IMR-90 (cell line): ENCODE measurements around the gene NRF1. TPM values are rescaled to one million over a fixed set of nuclear protein-coding genes. Genes with fewer than 3 reads are reported as not detected.

ENCODE experiments used
- ATAC-seq: fragments of 200-7000 bp; cut with Tn5 transposase; 2 replicates; pipeline ENCODE4 v1.9.1; 2020; ENCODE audit warnings: low read depth, mild to moderate bottlenecking, moderate library complexity
- BruUV-seq: library from RNA; stranded (reverse); fragments of 400-500 nt; replicated peaks from 2 replicates; lab custom pipeline; 2021; lab: Mats Ljungman, UMichigan
- CTCF ChIA-PET: fragments of 300-600 bp; formaldehyde crosslinking; extraction: SDS; loops from one replicate; lab custom pipeline; 2021; ENCODE audit warnings: antibody characterized with exemption; lab: Yijun Ruan, JAX
- POLR2A ChIA-PET: fragments of 300-600 bp; sonication (Branson Sonifier 250); formaldehyde crosslinking; loops from one replicate; lab custom pipeline; 2022; ENCODE audit warnings: antibody characterized with exemption; ENCODE audit not compliant: unreplicated experiment; lab: Charles Lee
- DNase-seq: peaks from one replicate; pipeline ENCODE4 v3.0.0; 2013
- H2AFZ ChIP-seq: replicated peaks from 2 replicates; pipeline ENCODE3; 2013; ENCODE audit warnings: low read length, mild to moderate bottlenecking; ENCODE audit not compliant: poor library complexity
- H2AK5ac ChIP-seq: 2 replicates; pipeline ENCODE4 v1.6.1; 2013; ENCODE audit warnings: low read depth, low read length, inconsistent platforms
- H2AK9ac ChIP-seq: replicated peaks from 2 replicates; pipeline ENCODE3; 2013; ENCODE audit warnings: mild to moderate bottlenecking, low read depth, low read length, moderate library complexity; ENCODE audit not compliant: poor library complexity
- H2BK120ac ChIP-seq: 2 replicates; pipeline ENCODE4 v1.6.1; 2013; ENCODE audit warnings: low read depth, low read length, inconsistent platforms
- H2BK15ac ChIP-seq: 3 replicates; pipeline ENCODE4 v1.6.1; 2013; ENCODE audit warnings: low read depth, low read length, inconsistent platforms
- H2BK20ac ChIP-seq: 2 replicates; pipeline ENCODE4 v1.6.1; 2013; ENCODE audit warnings: low read depth, mild to moderate bottlenecking, inconsistent platforms, low read length, moderate library complexity
- H2BK5ac ChIP-seq: 2 replicates; pipeline ENCODE4 v1.6.1; 2013; ENCODE audit warnings: mild to moderate bottlenecking, low read depth, low read length, inconsistent platforms; ENCODE audit not compliant: poor library complexity, severe bottlenecking
- H3K14ac ChIP-seq: replicated peaks from 2 replicates; pipeline ENCODE4 v1.6.1; 2013; ENCODE audit warnings: low read depth, low read length, inconsistent platforms
- H3K18ac ChIP-seq: 2 replicates; pipeline ENCODE4 v1.6.1; 2013; ENCODE audit warnings: low read depth, low read length, control low read depth
- H3K23ac ChIP-seq: 2 replicates; pipeline ENCODE4 v1.6.1; 2013; ENCODE audit warnings: low read depth, low read length, inconsistent platforms
- H3K27ac ChIP-seq: 2 replicates; pipeline ENCODE4 v1.5.1; 2013; ENCODE audit warnings: mild to moderate bottlenecking, control low read depth, low read length; ENCODE audit not compliant: insufficient read depth
- H3K27me3 ChIP-seq: 2 replicates; pipeline ENCODE4 v1.6.1; 2013; ENCODE audit warnings: low read length; ENCODE audit not compliant: control insufficient read depth, insufficient read depth
- H3K36me3 ChIP-seq: 2 replicates; pipeline ENCODE4 v1.6.1; 2013; ENCODE audit warnings: low read length, mixed read lengths; ENCODE audit not compliant: control insufficient read depth, insufficient read depth
- H3K4ac ChIP-seq: 2 replicates; pipeline ENCODE4 v1.6.1; 2013; ENCODE audit warnings: low read depth, low read length, inconsistent platforms
- H3K4me1 ChIP-seq: 2 replicates; pipeline ENCODE4 v1.6.1; 2013; ENCODE audit warnings: low read length, mixed read lengths; ENCODE audit not compliant: control insufficient read depth, insufficient read depth
- H3K4me2 ChIP-seq: 2 replicates; pipeline ENCODE4 v1.6.1; 2013; ENCODE audit warnings: low read depth, mild to moderate bottlenecking, control low read depth, low read length, moderate library complexity
- H3K4me3 ChIP-seq: 2 replicates; pipeline ENCODE4 v1.5.1; 2013; ENCODE audit warnings: low read depth, mild to moderate bottlenecking, control low read depth, low read length, moderate library complexity; ENCODE audit not compliant: insufficient read depth
- H3K56ac ChIP-seq: 2 replicates; pipeline ENCODE4 v1.6.1; 2013; ENCODE audit warnings: low read length, inconsistent platforms; ENCODE audit not compliant: insufficient read depth; ENCODE audit errors: extremely low read depth
- H3K79me1 ChIP-seq, 2 experiments: 2 replicates each; pipeline ENCODE4 v1.6.1; 2013; ENCODE audit warnings: low read length in 2 of 2, inconsistent platforms in 1 of 2, low read depth in 1 of 2
- H3K9ac ChIP-seq: 2 replicates; pipeline ENCODE4 v1.6.1; 2013; ENCODE audit warnings: low read depth, low read length, control low read depth
- H3K9me1 ChIP-seq: 2 replicates; pipeline ENCODE4 v1.6.1; 2013; ENCODE audit warnings: low read length, inconsistent platforms; ENCODE audit not compliant: insufficient read depth
- H3K9me3 ChIP-seq: 2 replicates; pipeline ENCODE4 v1.6.1; 2013; ENCODE audit warnings: low read length; ENCODE audit not compliant: control insufficient read depth, insufficient read depth
- H4K20me1 ChIP-seq: 2 replicates; pipeline ENCODE4 v1.6.1; 2013; ENCODE audit warnings: low read length, inconsistent platforms; ENCODE audit not compliant: insufficient read depth
- H4K5ac ChIP-seq: 2 replicates; pipeline ENCODE4 v1.6.1; 2013; ENCODE audit warnings: mild to moderate bottlenecking, low read depth, low read length, control low read depth
- H4K8ac ChIP-seq, 2 experiments: 2 replicates each; pipeline ENCODE4 v1.6.1; 2013; ENCODE audit warnings: low read depth in 2 of 2, low read length in 2 of 2, control low read depth in 1 of 2, inconsistent platforms in 1 of 2
- H4K91ac ChIP-seq: 2 replicates; pipeline ENCODE4 v1.6.1; 2013; ENCODE audit warnings: low read depth, low read length, inconsistent platforms; ENCODE audit not compliant: insufficient read depth
- BHLHE40 ChIP-seq: fragments of 150-350 bp; IDR thresholded peaks from 2 replicates; pipeline ENCODE4 v1.6.1; 2016; ENCODE audit warnings: mild to moderate bottlenecking, low read depth, low read length
- CEBPB ChIP-seq: IDR thresholded peaks from 2 replicates; pipeline ENCODE4 v1.6.1; 2012; ENCODE audit warnings: low read depth, low read length, improper control_type of control experiment
- CHD1 ChIP-seq: IDR thresholded peaks from 2 replicates; pipeline ENCODE4 v1.6.1; 2012; ENCODE audit warnings: low read depth, low read length, improper control_type of control experiment
- FOS ChIP-seq: fragments of 150-350 bp; IDR thresholded peaks from 2 replicates; pipeline ENCODE4 v1.6.1; 2016; ENCODE audit warnings: low read depth, low read length
- MAFK ChIP-seq: IDR thresholded peaks from 2 replicates; pipeline ENCODE4 v1.6.1; 2012; ENCODE audit warnings: low read depth, low read length, improper control_type of control experiment
- MAZ ChIP-seq: IDR thresholded peaks from 2 replicates; pipeline ENCODE4 v1.6.1; 2012; ENCODE audit warnings: low read depth, mild to moderate bottlenecking, low read length, improper control_type of control experiment, moderate library complexity, borderline replicate concordance
- MXI1 ChIP-seq: IDR thresholded peaks from 2 replicates; pipeline ENCODE4 v1.6.1; 2012; ENCODE audit warnings: low read depth, mild to moderate bottlenecking, low read length, moderate library complexity, borderline replicate concordance
- NFE2L2 ChIP-seq: fragments of 150-350 bp; IDR thresholded peaks from 2 replicates; pipeline ENCODE4 v1.6.1; 2016; ENCODE audit warnings: low read depth, mild to moderate bottlenecking, low read length
- POLR2A ChIP-seq: IDR thresholded peaks from 2 replicates; pipeline ENCODE4 v1.6.1; 2012; ENCODE audit warnings: mild to moderate bottlenecking, low read depth, low read length
- RAD21 ChIP-seq: IDR thresholded peaks from 2 replicates; pipeline ENCODE4 v1.6.1; 2012; ENCODE audit warnings: low read length, improper control_type of control experiment
- RFX5 ChIP-seq: IDR thresholded peaks from 2 replicates; pipeline ENCODE4 v1.8.0; 2012; ENCODE audit warnings: low read depth, mild to moderate bottlenecking, low read length, moderate library complexity
- WGBS, 2 experiments: methylation state at CpG; one replicate each; pipeline versions ENCODE4 v1.1.5 to v1.1.7; 2013; ENCODE audit warnings: missing lambda C conversion rate in 2 of 2; ENCODE audit not compliant: insufficient read length in 1 of 2; ENCODE audit errors: extremely low coverage in 2 of 2; 5-methylcytosine and 5-hydroxymethylcytosine counted together
- dilution Hi-C: fragments of 300-500 bp; cut with HindIII; formaldehyde crosslinking; loops from one replicate; pipeline ENCODE4 v1.14.3; 2018; ENCODE audit warnings: low sequenced_read_pairs; ENCODE audit not compliant: unreplicated experiment
- in situ Hi-C: fragments of 300-500 bp; cut with MboI; formaldehyde crosslinking; loops from 3 replicates; pipeline ENCODE4 v1.14.3; 2019; ENCODE audit warnings: low sequenced_read_pairs, inconsistent platforms, mixed read lengths
- intact Hi-C: fragments of 100-400 bp; cut with micrococcal nuclease; formaldehyde crosslinking; loops from 2 replicates; pipeline ENCODE4 v1.10.0; 2022
- polyA plus RNA-seq, 3 experiments: library from polyadenylated mRNA; depleted of rRNA; stranded (reverse); fragments of >200 nt; gene quantifications; 2 replicates each; pipeline ENCODE4 v1.2.3, GENCODE V29; 2012; ENCODE audit warnings: low replicate concordance in 1 of 3
- total RNA-seq: library from RNA; depleted of rRNA; stranded (reverse); fragments of >200 nt; gene quantifications from 2 replicates; pipeline ENCODE4 v1.2.3, GENCODE V29; 2012
- TF ChIP-seq, protein P1 (sequence below): fragments of 150-350 bp; IDR thresholded peaks from 2 replicates; pipeline ENCODE4 v1.6.1; 2016; ENCODE audit warnings: low read depth, mild to moderate bottlenecking, low read length, moderate library complexity, borderline replicate concordance

NRF1 gene
- total and polyA plus RNA-seq, 2 of the 4 experiments (the other 2 are of a cell fraction), result 11.4 to 15.8 TPM

DNA sequence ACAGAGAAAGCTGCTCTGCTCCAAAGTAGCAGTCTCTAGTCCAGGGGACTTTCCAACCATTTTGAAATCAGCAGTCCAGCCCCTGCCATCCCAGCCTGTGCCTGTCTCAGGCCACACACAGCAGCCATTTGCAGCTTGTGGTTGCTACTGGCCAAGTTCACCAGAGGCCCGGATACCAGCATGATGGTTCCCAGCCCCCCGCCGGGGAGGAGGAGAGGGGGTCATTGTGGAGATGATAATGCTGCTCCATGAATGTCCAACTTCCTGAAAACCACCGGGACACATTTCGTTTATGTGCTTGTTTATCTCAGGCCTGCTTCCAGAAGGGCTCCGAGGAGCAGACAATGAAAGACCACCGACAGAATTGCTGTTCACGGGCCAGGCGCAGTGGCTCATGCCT, 181.2 kb downstream of the NRF1 start:
- in situ Hi-C loops, result no loop called here
- WGBS, 2 experiments, result 82% methylated on average over 4 of the region's 9 CpGs; no CpG with 5 or more reads in 1 of the 2 experiments
- Histone ChIP-seq H2BK20ac (no peak overlapping the region), H3K4me2 (no peak overlapping the region), H3K23ac (no peak overlapping the region), H3K56ac (no peak overlapping the region), H3K27me3 (peaks cover 20% of the 10 kb centered on the region; the same call in 1 of the 2 replicates), H3K79me1 (no peaks in the 10 kb centered on the region), H2AK9ac (no peak overlapping the region), H3K27ac (no peak overlapping the region), H3K4ac (no peak overlapping the region), H3K9me1 (peaks cover 2% of the 10 kb centered on the region; the same call in 1 of the 2 replicates), H3K4me1 (peaks cover 3% of the 10 kb centered on the region; the same call in 1 of the 2 replicates), H4K5ac (no peak overlapping the region), H4K8ac (no peak overlapping the region), H4K20me1 (no peaks in the 10 kb centered on the region), H3K9me3 (no peaks in the 10 kb centered on the region), H4K91ac (no peak overlapping the region), H3K18ac (no peak overlapping the region), H3K36me3 (no peaks in the 10 kb centered on the region), H3K9ac (no peak overlapping the region), H2AFZ (no peak overlapping the region), H2BK5ac (no peak overlapping the region), H2BK120ac (no peak overlapping the region), H2BK15ac (no peak overlapping the region), H3K14ac (no peak overlapping the region), H3K4me3 (no peak overlapping the region), H2AK5ac (no peak overlapping the region)
- ATAC-seq, result no peak
- dilution Hi-C loops, result no loop called here
- CTCF ChIA-PET, result no interaction called here
- intact Hi-C loops, result no loop called here
- POLR2A ChIA-PET, result no interaction called here
- TF ChIP-seq RFX5 (no peak), MAZ (no peak), FOS (no peak), CEBPB (no peak), BHLHE40 (no peak), RAD21 (no peak), CHD1 (no peak), MXI1 (no peak), POLR2A (no peak), NFE2L2 (no peak), MAFK (no peak)
- TF ChIP-seq, protein P1, sequence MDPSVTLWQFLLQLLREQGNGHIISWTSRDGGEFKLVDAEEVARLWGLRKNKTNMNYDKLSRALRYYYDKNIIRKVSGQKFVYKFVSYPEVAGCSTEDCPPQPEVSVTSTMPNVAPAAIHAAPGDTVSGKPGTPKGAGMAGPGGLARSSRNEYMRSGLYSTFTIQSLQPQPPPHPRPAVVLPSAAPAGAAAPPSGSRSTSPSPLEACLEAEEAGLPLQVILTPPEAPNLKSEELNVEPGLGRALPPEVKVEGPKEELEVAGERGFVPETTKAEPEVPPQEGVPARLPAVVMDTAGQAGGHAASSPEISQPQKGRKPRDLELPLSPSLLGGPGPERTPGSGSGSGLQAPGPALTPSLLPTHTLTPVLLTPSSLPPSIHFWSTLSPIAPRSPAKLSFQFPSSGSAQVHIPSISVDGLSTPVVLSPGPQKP, result no peak
- DNase-seq, result no peak
- BruUV-seq, result no TSS peak
